GM08714 (cell line): ENCODE measurements around the gene ZNF423.

Experiments used
- H3K4me3 ChIP-seq: fragments of 200-500 bp; sonication (Bioruptor generic); 2 replicates; pipeline ENCODE4 v1.5.1; 2014; ENCODE audit warnings: mild to moderate bottlenecking, low read length, inconsistent platforms
- ZNF274 ChIP-seq: IDR thresholded peaks from 2 replicates; pipeline ENCODE4 v1.6.1; 2012; ENCODE audit warnings: mild to moderate bottlenecking, low read depth, low read length

The ZNF423 gene

GRCh38 chr16:49832177-49832576 is 23.7 kb downstream of the ZNF423 start:
- TF ChIP-seq ZNF274 = no peak
- H3K4me3 ChIP-seq = no peak overlapping the region

GRCh38 chr16:49830873-49831272 is 25.0 kb downstream of the ZNF423 start:
- no peak overlapping the region for H3K4me3 ChIP-seq
- no peak for TF ChIP-seq ZNF274

DNA sequence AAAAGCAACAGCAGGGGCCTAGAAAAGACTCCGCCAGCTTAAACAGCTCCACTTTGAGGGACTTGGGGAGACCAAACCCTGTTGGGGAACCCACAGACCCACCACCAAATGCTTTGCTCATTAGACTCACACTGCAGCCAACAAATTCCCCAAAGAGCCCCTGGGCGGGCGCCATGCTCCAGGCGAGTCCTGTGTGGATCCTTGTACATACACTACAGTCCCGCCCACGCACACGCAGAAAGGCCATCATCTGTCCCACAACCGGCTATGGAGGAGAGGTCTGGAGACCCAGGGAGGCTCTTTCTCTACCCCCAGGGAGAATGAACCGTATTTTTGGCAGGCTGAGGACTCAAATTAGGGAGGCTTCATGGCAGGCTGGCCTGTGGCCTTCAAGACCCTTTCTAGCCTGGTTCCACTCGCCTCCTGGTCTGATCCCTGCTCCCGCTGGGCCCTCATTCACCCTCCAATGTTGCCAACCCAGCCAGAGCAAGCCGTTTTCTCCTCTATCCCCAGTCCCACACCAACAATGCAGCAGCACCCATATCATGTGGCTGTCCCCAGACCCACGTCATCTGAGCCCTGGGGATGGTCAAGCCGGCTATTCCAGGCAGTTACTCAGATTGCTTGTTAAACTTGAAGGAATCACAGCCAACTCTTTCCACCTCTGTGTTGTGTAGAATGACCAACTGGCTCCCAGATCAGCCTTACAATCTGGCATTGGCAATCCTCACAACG is 27.2 kb downstream of the ZNF423 start:
- no peak for TF ChIP-seq ZNF274
- H3K4me3 ChIP-seq = no peak overlapping the region

DNA sequence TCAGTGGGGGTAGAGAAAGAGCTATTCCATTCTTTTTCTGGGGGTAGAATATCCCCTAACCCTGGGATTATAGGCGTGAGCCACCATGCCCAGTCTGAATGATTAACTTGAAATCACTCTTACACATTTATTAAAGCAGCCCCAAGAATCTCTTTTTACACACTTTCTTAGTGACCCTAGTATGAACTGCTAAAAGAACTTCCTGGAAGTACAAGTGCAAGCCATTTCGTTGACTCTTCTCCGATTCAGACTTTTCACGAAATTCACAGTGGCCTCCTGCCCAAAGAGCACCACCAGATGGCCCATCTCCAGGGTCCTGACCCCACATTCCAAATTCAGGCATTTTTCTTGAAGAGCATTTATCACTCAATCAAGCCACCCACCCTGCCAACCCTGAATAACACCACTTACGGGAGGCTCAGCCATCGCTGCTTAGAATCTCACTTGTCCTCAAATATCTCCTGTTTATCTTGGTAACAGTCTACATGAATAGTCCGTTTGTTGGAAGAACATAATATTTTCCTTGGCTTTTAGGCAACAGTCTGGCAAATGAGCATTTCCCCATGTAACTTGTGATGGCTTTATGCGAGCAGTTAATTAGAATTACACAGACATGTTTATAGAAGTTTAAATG is 28.0 kb downstream of the ZNF423 start:
- no peak for TF ChIP-seq ZNF274
- H3K4me3 ChIP-seq = no peak overlapping the region

DNA sequence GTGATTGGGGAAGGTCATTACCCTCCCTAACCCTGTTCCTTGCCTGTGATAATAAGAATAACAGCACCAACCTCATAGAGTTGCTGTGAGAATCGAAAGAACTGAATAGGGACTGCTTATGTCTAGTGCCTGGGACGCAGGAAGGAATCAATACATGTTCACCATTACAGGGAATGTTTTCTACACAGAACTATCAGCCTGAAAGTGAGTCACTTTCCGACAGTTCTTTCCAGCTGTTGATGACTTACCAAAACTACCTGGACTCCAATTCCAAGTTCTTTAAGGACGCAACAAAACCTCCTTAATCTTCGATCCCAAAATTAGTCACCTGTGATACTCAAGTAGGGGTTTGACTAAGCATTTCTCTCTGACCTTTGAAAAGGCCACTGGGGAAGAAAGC is 29.4 kb downstream of the ZNF423 start:
- TF ChIP-seq ZNF274 = no peak
- H3K4me3 ChIP-seq = no peak overlapping the region

DNA sequence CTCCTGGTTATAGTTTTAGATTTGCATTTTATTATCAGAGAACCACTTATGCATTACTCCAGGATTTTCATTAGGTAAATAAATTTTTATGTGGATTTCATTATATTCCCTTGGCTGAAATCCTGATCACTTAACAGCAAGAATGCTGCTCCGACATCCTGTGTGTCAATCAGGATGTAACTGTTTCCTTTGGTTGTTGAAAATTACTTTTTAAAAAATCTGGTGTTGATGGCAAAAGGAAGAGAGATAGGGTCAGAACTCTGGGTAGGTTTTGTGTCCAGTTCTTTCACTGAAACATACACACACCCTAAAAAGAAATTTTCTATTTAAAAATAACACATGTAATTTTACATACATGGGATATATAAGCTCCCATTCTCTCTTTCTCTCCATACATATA is 30.9 kb downstream of the ZNF423 start:
- no peak for TF ChIP-seq ZNF274
- no peak overlapping the region for H3K4me3 ChIP-seq

DNA sequence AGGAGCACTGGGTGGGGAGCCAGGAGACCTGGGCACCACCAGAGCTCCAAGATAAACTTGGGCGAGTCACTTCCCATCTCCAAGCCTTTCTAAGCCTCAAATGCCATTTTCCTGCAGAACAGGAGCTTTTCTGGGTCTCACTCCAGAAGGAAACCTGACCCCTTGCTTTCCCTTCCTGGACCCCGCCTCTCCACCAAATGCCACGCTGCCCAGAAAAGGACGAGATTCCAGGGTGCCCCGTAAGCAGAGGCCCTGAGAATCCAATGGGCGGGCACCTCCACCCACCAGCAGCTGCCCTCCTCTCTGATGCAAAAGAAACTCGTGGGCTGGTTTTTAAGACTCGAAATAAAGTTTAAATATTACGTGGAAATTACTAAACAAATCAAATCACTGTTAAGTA is 31.3 kb downstream of the ZNF423 start:
- H3K4me3 ChIP-seq = no peak overlapping the region
- TF ChIP-seq ZNF274 = no peak

DNA sequence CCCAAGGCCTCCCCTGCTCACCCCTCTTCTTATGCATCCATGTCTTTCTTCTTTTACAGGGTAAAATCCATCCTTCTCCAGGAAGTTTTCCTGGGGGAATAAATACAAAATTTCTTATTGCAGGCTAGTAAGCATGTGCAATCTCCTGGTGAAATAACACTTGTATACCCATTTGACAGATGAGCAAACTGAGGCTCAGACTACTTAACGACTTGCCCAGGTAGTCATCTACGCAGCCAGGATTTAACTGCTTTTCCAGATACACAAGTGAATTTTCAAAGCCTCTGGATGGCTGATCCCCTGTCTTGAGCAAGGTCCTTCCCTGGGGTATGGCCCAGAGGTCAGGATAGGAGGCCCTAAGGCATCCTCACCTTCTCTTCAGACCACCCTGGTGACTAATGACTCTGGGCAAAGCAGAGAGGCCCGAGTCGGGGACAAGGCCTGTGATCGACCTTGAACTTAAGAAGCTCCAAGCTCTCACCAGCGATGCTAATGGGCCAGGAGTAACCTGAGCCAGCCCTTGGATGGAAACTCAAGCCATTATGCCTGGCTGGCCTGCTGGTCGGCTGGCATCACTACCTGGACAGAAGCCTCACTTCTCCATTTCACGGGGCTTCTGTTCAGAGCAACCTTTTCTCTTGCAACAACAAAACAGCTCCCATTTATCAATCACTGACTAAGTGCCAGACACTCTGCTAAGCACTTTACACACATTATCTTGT is 33.1 kb downstream of the ZNF423 start:
- no peak overlapping the region for H3K4me3 ChIP-seq
- TF ChIP-seq ZNF274 = no peak

- TF ChIP-seq ZNF274 = no peak
- no peak overlapping the region for H3K4me3 ChIP-seq
Measured at GRCh38 chr16:49821614-49822282, 34.2 kb downstream of the ZNF423 start.

- no peak for TF ChIP-seq ZNF274
- no peak overlapping the region for H3K4me3 ChIP-seq
Measured at GRCh38 chr16:49821156-49821555, 34.8 kb downstream of the ZNF423 start.

DNA sequence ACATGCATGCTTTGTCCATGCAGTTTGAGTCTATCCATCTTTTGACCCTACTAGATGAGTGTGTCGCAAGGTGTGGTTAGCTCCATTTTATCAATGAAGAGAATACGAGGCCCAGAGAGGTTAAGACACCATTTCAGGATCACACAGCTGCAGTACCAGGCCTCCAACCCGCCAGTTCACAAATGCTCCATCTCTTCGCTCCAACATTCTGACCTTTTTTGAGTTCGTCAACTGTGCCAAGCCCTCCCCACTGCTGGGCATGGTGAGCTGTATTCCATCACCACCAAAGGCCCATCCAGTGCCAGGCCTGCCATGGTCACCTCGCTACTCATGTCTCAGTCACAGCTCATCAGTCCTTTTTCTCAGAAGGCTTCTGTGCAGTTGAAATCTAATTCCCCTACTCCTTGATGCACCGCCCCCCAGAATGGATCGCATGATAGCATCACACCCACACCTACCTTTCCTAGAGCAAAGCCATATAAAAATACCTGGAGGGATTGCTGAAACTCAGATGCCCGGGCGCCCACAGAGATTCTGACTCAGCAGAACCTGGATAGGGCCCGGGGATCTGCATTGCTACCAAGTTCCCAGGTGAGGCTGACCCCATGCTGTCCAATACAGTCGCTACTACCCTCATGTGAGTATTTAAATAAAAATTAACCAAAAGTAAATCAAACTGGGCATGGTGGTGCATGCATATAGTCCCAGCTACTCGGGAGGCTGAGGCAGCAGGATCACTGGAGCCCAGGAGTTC is 38.0 kb downstream of the ZNF423 start:
- no peak for TF ChIP-seq ZNF274
- no peak overlapping the region for H3K4me3 ChIP-seq

GRCh38 chr16:49816875-49817274 is 39.0 kb downstream of the ZNF423 start:
- TF ChIP-seq ZNF274 = no peak
- H3K4me3 ChIP-seq = no peak overlapping the region

DNA sequence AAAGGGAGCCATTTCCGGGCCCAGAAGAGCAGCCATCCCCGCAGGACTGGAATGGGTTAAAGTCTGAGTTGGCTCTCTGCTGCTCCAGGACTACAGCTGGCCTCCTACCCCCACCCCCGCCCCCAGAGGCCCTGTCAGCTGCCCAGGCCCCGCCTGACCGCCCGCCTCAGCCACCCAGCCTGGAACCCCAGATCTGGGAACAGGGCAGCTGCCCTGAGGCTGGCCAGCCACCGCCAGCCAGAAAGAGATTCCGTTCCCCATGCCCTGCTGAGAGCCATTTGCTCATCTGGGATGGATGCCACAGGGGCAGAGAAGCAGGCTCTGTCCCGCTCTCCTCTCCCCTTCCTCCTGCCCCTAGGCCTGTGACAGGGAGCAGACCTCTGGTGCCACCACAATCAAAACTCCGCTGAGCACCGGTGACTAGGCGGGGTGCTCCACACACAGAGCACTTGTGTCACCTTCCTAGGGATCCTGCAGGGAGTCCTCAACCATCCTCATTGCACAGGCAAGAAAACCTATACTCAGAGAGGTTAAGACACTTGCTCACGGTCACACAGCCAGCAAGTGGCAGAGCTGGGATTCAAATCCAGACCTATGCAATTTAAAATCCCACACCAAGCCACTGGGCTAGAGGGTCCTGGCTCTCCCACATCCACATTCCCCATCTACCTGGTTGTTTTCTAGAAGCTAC is 44.1 kb downstream of the ZNF423 start:
- no peak overlapping the region for H3K4me3 ChIP-seq
- TF ChIP-seq ZNF274 = no peak
